Spleen (tissue), 3 donors: ENCODE data around the gene XRRA1.
"Not testable (repeated sequence)": the region's sequence is repeated elsewhere in the genome, so short reads cannot be mapped to it uniquely, and the experiment has no call there.

Experiments
- POLR2A ChIP-seq, 3 donors: fragments of 450-650 bp; IDR thresholded peaks; one replicate each; pipeline ENCODE4 v1.5.1; 2017; ENCODE audit warnings: antibody characterized with exemption in 3 of 3, mild to moderate bottlenecking in 1 of 3
- POLR2AphosphoS5 ChIP-seq, 3 donors: sonication (generic); formaldehyde crosslinking; IDR thresholded peaks; one replicate each; pipeline ENCODE4 v1.5.1; 2017; ENCODE audit warnings: antibody characterized with exemption in 3 of 3

DNA sequence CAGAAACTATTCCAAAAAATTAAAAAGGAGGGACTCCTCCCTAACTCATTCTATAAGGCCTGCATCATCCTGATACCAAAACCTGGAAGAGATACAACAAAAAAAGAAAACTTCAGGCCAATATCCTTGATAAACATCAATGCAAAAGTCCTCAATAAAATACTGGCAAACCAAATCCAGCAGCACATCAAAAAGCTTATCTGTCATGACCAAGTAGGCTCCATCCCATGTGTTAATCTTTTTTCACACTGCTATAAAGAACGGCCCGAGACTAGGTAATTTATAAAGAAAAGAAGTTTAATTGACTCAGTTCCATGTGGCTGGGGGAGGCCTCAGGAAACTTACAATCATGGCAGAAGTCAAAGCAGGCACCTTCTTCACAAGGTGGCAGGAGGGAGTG is 123.3 kb downstream of the XRRA1 start:
- TF ChIP-seq POLR2A, POLR2AphosphoS5 (IDR thresholded peaks at IDR 0.05): not testable (repeated sequence)
